K562 (cell line): ENCODE results near the gene SNRPD2. TPM values are rescaled to one million over a fixed set of nuclear protein-coding genes. Genes with fewer than 3 reads are reported as not detected.
A peak's percentile ranks its signal among the peaks of the same experiment; 100 is the strongest.

Experiments
- ATAC-seq: fragments of 200-7000 bp; cut with Tn5 transposase; 3 replicates; pipeline ENCODE4 v1.9.1; 2020; ENCODE audit warnings: moderate library complexity
- BruUV-seq: library from RNA; stranded (reverse); fragments of 400-500 nt; replicated peaks from 2 replicates; lab custom pipeline; 2021; lab: Mats Ljungman, UMichigan
- CTCF ChIA-PET: fragments of 300-600 bp; formaldehyde crosslinking; extraction: SDS; loops from one replicate; lab custom pipeline; 2021; ENCODE audit warnings: low intra/inter-chr PET ratio; lab: Yijun Ruan, JAX
- POLR2A ChIA-PET: fragments of 300-600, 350-650 bp; sonication (Branson Sonifier 250); formaldehyde crosslinking; extraction: SDS; loops from one replicate; lab custom pipeline; 2021; ENCODE audit warnings: antibody characterized with exemption, inconsistent platforms; lab: Yijun Ruan, JAX
- DNase-seq, 4 experiments: peaks; one replicate each; pipeline versions ENCODE4 v3.0.0 to v3.0.0-alpha.2; 2011 to 2018; ENCODE audit warnings: low spot score in 3 of 4, mixed read lengths in 3 of 4; ENCODE audit errors: extremely low read depth in 1 of 4
- FAIRE-seq: peaks from 2 replicates; lab custom pipeline; 2011; peaks lifted over from hg19 to GRCh38; lab: Jason Lieb, UNC
- H2AFZ ChIP-seq: 2 replicates; pipeline ENCODE4 v1.6.0; 2011; ENCODE audit warnings: low read depth, low read length, control low read depth, inconsistent platforms
- H3K27ac ChIP-seq: fragments of 200-600 bp; 3 replicates; pipeline ENCODE4 v1.8.0; 2011; ENCODE audit warnings: low read depth, mild to moderate bottlenecking, control low read depth, inconsistent platforms, low read length, moderate library complexity, mixed read lengths; ENCODE audit errors: extremely low read depth
- H3K27me3 ChIP-seq, 2 experiments: fragments of 300-600 bp in 1 of 2; 2 replicates in 1 of 2; 3 replicates in 1 of 2; pipeline versions ENCODE4 v1.6.0 to v1.8.0; 2011; ENCODE audit warnings: inconsistent platforms in 2 of 2, low read length in 2 of 2, mild to moderate bottlenecking in 1 of 2, mixed read lengths in 1 of 2, moderate library complexity in 1 of 2; ENCODE audit not compliant: control insufficient read depth in 2 of 2, insufficient read depth in 2 of 2
- H3K36me3 ChIP-seq: fragments of 300-600 bp; 3 replicates; pipeline ENCODE4 v1.8.0; 2011; ENCODE audit warnings: mild to moderate bottlenecking, low read length, inconsistent platforms; ENCODE audit not compliant: control insufficient read depth, insufficient read depth
- H3K4me1 ChIP-seq, 2 experiments: fragments of 200-600 bp in 1 of 2; replicated peaks in 1 of 2; 2 replicates in 1 of 2; 3 replicates in 1 of 2; pipeline versions ENCODE4 v1.5.1 to v1.8.0; 2011; ENCODE audit warnings: inconsistent platforms in 2 of 2, low read length in 2 of 2, mild to moderate bottlenecking in 1 of 2, mixed read lengths in 1 of 2, moderate library complexity in 1 of 2; ENCODE audit not compliant: control insufficient read depth in 2 of 2, insufficient read depth in 2 of 2
- H3K4me2 ChIP-seq: 2 replicates; pipeline ENCODE4 v1.6.1; 2011; ENCODE audit warnings: low read length, control low read depth, inconsistent platforms, mixed read lengths; ENCODE audit not compliant: insufficient read depth
- H3K4me3 ChIP-seq: fragments of 200-600 bp; sonication (generic), shearing (Covaris generic); 2 replicates; pipeline ENCODE4 v1.5.1; 2016; ENCODE audit warnings: control low read depth, inconsistent platforms
- H3K79me2 ChIP-seq: fragments of 200-600 bp; 3 replicates; pipeline ENCODE4 v1.8.0; 2011; ENCODE audit warnings: low read length, inconsistent platforms; ENCODE audit not compliant: control insufficient read depth, insufficient read depth
- H3K9ac ChIP-seq, 2 experiments: 2 replicates each; pipeline versions ENCODE4 v1.6.0 to v1.6.1; 2011; ENCODE audit warnings: low read depth in 2 of 2, low read length in 2 of 2, control low read depth in 1 of 2, inconsistent platforms in 1 of 2, mild to moderate bottlenecking in 1 of 2, mixed read lengths in 1 of 2; ENCODE audit not compliant: insufficient read depth in 1 of 2
- H3K9me1 ChIP-seq: one replicate; pipeline ENCODE4 v1.6.0; 2011; ENCODE audit warnings: inconsistent platforms, mild to moderate bottlenecking, low read length, moderate library complexity; ENCODE audit not compliant: control insufficient read depth, insufficient read depth
- H3K9me3 ChIP-seq: replicated peaks from 2 replicates; pipeline ENCODE4 v1.5.1; 2011; ENCODE audit warnings: low read depth, low read length, inconsistent platforms; ENCODE audit not compliant: control insufficient read depth, insufficient read depth
- H4K20me1 ChIP-seq: replicated peaks from 2 replicates; pipeline ENCODE4 v1.6.1; 2011; ENCODE audit warnings: low read length, inconsistent platforms, mixed read lengths; ENCODE audit not compliant: control insufficient read depth, insufficient read depth
- CBX1 ChIP-seq: sonication (generic); IDR thresholded peaks from 2 replicates; pipeline ENCODE4 v1.6.1; 2016; ENCODE audit warnings: antibody characterized with exemption, low read depth, mild to moderate bottlenecking
- HDGF ChIP-seq: fragments of 450-650 bp; IDR thresholded peaks from 2 replicates; pipeline ENCODE4 v1.6.1; 2016
- RBM14 ChIP-seq: fragments of 200-400 bp; formaldehyde crosslinking; IDR thresholded peaks from 2 replicates; pipeline ENCODE4 v1.6.1; 2018; ENCODE audit warnings: low read depth, mild to moderate bottlenecking, low read length, moderate library complexity, borderline replicate concordance; ENCODE audit not compliant: insufficient read depth
- SP1 ChIP-seq: sonication (generic); formaldehyde crosslinking; IDR thresholded peaks from 2 replicates; pipeline ENCODE4 v1.8.1; 2022; ENCODE audit warnings: mild to moderate bottlenecking, missing genetic modification reagents
- TAL1 ChIP-seq: fragments of 450-650 bp; IDR thresholded peaks from 2 replicates; pipeline ENCODE4 v1.6.1; 2016; ENCODE audit warnings: mild to moderate bottlenecking
- TEAD1 ChIP-seq, 2 experiments: fragments of 450-650 bp in 1 of 2; sonication (generic) in 1 of 2; formaldehyde crosslinking; IDR thresholded peaks; 2 replicates each; pipeline versions ENCODE4 v1.4.0 to v1.8.0; 2020 to 2022; ENCODE audit warnings: mild to moderate bottlenecking in 2 of 2, missing genetic modification reagents in 1 of 2
- ZNF253 ChIP-seq: fragments of 250-450 bp; sonication (Bioruptor Pico); conservative IDR thresholded peaks from 2 replicates; pipeline ENCODE4 v1.6.1; 2021; ENCODE audit warnings: mild to moderate bottlenecking
- WGBS: fragments of 100-300 bp; shearing (Covaris generic); methylation state at CpG from one replicate; pipeline ENCODE4 v1.1.6; 2016; ENCODE audit warnings: low coverage, mixed read lengths; ENCODE audit not compliant: insufficient coverage; ENCODE audit errors: missing lambda C conversion rate; 5-methylcytosine and 5-hydroxymethylcytosine counted together
- in situ Hi-C: fragments of 300-500 bp; cut with MboI; formaldehyde crosslinking; loops from 4 replicates; pipeline ENCODE4 v1.15.0; 2018; ENCODE audit warnings: inconsistent platforms, mixed read lengths
- intact Hi-C: fragments of 100-400 bp; cut with micrococcal nuclease; formaldehyde crosslinking; loops from 2 replicates; pipeline ENCODE4 v1.14.2; 2022
- polyA plus RNA-seq, 8 experiments: library from polyadenylated mRNA; depleted of rRNA in 4 of 8; stranded (reverse) in 5 of 8; unstranded in 3 of 8; fragments of >200 nt; fragmentation: Nextera tagmentation in 2 of 8; fragmentation: Illumina TruSeq in 1 of 8; extraction: Ambion mirVana in 2 of 8; extraction: Trizol in 1 of 8; gene quantifications; 2 replicates each; pipeline versions ENCODE4 v1.2.1 to v1.2.3, GENCODE V29; 2011 to 2014; ENCODE audit warnings: inconsistent platforms in 1 of 8, missing spikeins in 1 of 8
- total RNA-seq, 7 experiments: library from RNA; depleted of rRNA in 6 of 7; stranded (reverse); fragments of >200 nt in 6 of 7; fragmentation: Illumina TruSeq in 2 of 7; extraction: Trizol in 2 of 7; gene quantifications; 2 replicates each; pipeline versions ENCODE4 v1.2.1 to v1.2.3, GENCODE V29; 2011 to 2021; ENCODE audit warnings: low replicate concordance in 1 of 7
- TF ChIP-seq, protein P1 (sequence below), 2 experiments: IDR thresholded peaks in 1 of 2; conservative IDR thresholded peaks in 1 of 2; 2 replicates each; pipeline ENCODE4 v1.6.1; 2016; ENCODE audit warnings: low read depth in 2 of 2, mild to moderate bottlenecking in 1 of 2, missing compliant biosample characterization in 1 of 2, missing genetic modification characterization in 1 of 2, moderate library complexity in 1 of 2
- TF ChIP-seq, protein P2 (sequence below): sonication (generic); formaldehyde crosslinking; IDR thresholded peaks from 2 replicates; pipeline ENCODE4 v1.8.0; 2022; ENCODE audit warnings: mild to moderate bottlenecking, missing genetic modification reagents, borderline replicate concordance

Gene SNRPD2
- total and polyA plus RNA-seq, 9 of the 15 experiments (the other 6 are each of a cell fraction or from before 2014, with no cell fraction given): 728 to 4,411 (median 1,029) TPM

DNA sequence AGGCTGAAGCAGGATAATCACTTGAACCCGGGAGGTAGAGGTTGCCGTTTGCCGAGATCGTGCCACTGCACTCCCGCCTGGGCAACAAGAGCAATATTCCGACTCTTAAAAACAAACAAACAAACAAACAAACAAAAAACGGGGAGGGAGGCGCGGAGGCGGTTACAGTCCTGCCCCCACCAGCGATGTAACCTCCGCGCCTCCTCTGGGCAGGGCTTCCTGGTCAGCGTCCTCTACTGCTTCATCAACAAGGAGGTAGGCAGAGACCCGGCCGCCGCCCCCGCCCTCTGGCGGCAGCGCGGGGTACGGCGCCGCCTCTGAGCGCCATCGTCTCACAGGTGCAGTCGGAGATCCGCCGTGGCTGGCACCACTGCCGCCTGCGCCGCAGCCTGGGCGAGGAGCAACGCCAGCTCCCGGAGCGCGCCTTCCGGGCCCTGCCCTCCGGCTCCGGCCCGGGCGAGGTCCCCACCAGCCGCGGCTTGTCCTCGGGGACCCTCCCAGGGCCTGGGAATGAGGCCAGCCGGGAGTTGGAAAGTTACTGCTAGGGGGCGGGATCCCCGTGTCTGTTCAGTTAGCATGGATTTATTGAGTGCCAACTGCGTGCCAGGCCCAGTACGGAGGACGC lies 10.2 kb downstream of the SNRPD2 start (continued):
- TF ChIP-seq TAL1 (peak; percentile 11; the same call in 1 of the 2 replicates), HDGF (peak; percentile 76; the same call in 1 of the 2 replicates), ZNF253 (CRISPR knock-in tag) (no peak), CBX1 (peak; percentile 66; the same call in 1 of the 2 replicates)

DNA sequence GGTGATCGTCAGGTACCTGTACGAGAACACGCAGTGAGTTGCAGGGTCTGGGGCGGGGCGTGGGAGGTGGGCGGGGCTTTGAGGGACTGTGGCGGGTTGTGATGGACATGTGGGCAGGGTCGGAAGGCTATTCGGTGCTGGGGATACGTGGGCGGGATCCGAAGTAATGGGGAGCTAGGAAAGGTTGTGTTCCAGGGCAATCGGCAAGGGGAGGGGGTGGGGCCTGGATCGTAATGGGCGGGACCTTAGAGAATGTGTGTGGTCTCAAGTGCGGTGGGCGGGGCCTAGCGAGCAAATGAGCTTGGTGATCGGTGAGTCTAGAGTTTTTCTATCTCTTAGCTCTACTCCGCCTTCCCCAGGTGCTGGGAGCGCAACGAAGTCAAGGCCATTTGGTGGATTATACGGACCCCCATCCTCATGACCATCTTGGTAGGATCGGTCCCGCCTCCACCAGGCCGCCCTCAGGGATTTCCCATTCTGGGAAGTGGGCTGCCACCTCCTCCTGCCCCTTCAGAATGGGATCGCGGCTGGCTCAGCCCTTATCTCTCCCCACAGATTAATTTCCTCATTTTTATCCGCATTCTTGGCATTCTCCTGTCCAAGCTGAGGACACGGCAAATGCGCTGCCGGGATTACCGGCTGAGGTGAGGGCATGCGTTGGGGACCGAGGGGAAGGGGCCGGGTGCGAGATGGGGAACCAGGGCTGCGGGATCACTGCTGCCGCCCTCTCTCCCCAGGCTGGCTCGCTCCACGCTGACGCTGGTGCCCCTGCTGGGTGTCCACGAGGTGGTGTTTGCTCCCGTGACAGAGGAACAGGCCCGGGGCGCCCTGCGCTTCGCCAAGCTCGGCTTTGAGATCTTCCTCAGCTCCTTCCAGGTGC lies 14.2 kb downstream of the SNRPD2 start:
- ATAC-seq (peak; percentile 36), FAIRE-seq (no peak), DNase-seq (peak; percentile 51 to 63 (median 56))
- no peaks in the 10 kb centered on the region for H3K27me3 ChIP-seq
- peaks cover 3 to 24% of the 10 kb centered on the region in 2 experiments; a peak in 2 of 5 replicates for H3K4me1 ChIP-seq
- H3K9me3 ChIP-seq: no peaks in the 10 kb centered on the region
- intact Hi-C loops: no loop called here
- H3K4me2 ChIP-seq: no peak overlapping the region
- H3K36me3 ChIP-seq: peaks cover 50% of the 10 kb centered on the region
- 94% methylated on average over 19 of the region's 49 CpGs for WGBS
- in situ Hi-C loops: no loop called here
- no peak overlapping the region for H3K27ac ChIP-seq
- no TSS peak for BruUV-seq
- H3K79me2 ChIP-seq: no peaks in the 10 kb centered on the region
- H3K9ac ChIP-seq: no peak overlapping the region
- no peak overlapping the region for H2AFZ ChIP-seq
- ChIA-PET POLR2A (interaction anchor here (0.8 to 4.1 kb wide), 3 partner anchors 11 to 210 kb away, joined by 4 to 12 read pairs (median 5); partner anchors contain the start of gene FOSB), CTCF (no interaction called here)
- H3K4me3 ChIP-seq: no peak overlapping the region
- 0 out of 2 replicates have a peak, but pooled peaks cover 4% of the 10 kb centered on the region for H4K20me1 ChIP-seq
- peaks cover 4% of the 10 kb centered on the region for H3K9me1 ChIP-seq
- TF ChIP-seq, protein P1, sequence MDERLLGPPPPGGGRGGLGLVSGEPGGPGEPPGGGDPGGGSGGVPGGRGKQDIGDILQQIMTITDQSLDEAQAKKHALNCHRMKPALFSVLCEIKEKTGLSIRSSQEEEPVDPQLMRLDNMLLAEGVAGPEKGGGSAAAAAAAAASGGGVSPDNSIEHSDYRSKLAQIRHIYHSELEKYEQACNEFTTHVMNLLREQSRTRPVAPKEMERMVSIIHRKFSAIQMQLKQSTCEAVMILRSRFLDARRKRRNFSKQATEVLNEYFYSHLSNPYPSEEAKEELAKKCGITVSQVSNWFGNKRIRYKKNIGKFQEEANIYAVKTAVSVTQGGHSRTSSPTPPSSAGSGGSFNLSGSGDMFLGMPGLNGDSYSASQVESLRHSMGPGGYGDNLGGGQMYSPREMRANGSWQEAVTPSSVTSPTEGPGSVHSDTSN (CRISPR knock-in tag; IDR thresholded peaks at IDR 0.05; ENCODE audit: low read depth): no peak
- TF ChIP-seq, protein P1 (tag; conservative IDR thresholded peaks at IDR 0.05; ENCODE audit: low read depth): 0 out of 2 replicates have a peak, but pooled peaks have one; percentile 18
- TF ChIP-seq SP1 (CRISPR knock-in tag) (peak; percentile 70), RBM14 (no peak), TEAD1 (CRISPR knock-in tag; IDR thresholded peaks at IDR 0.05) (peak in 1 of 2 experiments; percentile 55; a peak in 1 of 4 replicates)
- TF ChIP-seq, protein P2, sequence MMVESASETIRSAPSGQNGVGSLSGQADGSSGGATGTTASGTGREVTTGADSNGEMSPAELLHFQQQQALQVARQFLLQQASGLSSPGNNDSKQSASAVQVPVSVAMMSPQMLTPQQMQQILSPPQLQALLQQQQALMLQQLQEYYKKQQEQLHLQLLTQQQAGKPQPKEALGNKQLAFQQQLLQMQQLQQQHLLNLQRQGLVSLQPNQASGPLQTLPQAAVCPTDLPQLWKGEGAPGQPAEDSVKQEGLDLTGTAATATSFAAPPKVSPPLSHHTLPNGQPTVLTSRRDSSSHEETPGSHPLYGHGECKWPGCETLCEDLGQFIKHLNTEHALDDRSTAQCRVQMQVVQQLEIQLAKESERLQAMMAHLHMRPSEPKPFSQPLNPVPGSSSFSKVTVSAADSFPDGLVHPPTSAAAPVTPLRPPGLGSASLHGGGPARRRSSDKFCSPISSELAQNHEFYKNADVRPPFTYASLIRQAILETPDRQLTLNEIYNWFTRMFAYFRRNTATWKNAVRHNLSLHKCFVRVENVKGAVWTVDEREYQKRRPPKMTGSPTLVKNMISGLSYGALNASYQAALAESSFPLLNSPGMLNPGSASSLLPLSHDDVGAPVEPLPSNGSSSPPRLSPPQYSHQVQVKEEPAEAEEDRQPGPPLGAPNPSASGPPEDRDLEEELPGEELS (CRISPR knock-in tag): no peak
